Embryonic facial prominence (tissue), 1 donor: ENCODE data around the gene SSH2.
"Not testable (repeated sequence)": the region's sequence is repeated elsewhere in the genome, so short reads cannot be mapped to it uniquely, and the experiment has no call there.

Source experiments
- DNase-seq: peaks from one replicate; pipeline ENCODE4 v3.0.0-alpha.2; 2016; ENCODE audit errors: extremely low spot score

Gene SSH2

DNA sequence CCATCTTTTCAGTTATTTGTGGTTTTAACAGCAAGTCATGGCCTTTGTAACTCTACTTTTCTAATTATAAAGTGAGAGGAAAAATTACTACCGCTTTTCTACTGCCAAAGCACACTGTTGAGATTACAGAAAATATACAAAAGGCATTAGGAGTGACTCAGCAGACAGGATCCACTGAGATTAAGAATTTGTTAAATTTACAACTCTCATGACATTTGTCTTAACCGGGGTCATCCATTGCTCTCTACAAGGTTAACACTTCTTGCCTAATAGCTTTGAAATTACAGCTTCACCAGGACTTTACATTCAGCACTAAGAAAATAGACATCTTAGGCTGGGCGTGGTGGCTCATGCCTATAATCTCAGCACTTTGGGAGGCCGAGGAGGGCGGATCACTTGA lies 93.4 kb downstream of the SSH2 start:
- DNase-seq = no peak

GRCh38 chr17:29835435-29836351 lies 94.3 kb downstream of the SSH2 start:
- DNase-seq = no peak

GRCh38 chr17:29833801-29834200 lies 96.2 kb downstream of the SSH2 start:
- DNase-seq = no peak

DNA sequence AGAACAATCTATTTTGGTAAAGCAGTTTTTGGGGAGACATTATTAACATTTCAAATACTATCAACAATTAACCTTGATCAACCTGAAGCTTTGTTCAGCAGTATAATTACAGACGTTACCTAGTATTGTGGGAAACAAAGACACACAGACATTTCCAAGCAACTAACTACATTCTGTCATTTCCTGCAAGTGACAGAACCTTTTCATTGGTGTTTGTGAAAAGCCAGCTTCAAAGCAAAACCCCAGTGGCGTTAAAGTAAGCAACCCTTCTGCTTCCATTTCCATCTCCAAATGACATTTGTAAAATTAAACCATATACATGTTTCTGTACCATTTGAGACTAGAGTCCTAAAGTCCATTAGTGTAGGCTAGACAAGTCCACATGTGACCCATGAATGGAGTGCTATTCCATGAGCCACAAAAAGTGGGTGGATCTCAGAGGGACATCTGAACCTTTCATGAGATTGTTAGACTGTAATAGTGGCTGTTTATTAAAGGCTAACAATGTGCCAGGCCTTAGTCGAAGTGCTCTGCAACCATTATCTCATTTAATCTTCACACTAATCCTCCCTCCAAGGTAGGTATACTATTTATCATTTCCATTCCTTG lies 101.2 kb downstream of the SSH2 start:
- DNase-seq = no peak

DNA sequence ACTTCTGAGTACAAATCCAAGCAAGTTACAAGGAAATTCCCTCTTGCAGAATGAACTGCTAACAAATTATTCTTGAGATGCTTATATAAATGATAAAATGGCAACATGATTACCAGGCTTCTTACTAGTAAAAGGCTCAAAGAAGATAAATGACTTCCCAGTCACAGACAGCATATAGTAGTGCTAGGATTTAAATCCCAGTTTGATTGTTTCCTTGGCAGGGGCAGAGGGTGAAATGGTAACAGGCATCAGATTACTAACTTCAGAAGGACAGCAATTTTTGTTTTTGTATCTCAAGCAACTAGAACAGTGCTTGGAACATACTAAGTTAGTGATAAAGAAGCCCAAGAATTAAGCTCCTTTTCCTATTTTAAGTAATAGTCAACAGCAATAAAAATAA lies 102.8 kb downstream of the SSH2 start:
- no peak for DNase-seq

DNA sequence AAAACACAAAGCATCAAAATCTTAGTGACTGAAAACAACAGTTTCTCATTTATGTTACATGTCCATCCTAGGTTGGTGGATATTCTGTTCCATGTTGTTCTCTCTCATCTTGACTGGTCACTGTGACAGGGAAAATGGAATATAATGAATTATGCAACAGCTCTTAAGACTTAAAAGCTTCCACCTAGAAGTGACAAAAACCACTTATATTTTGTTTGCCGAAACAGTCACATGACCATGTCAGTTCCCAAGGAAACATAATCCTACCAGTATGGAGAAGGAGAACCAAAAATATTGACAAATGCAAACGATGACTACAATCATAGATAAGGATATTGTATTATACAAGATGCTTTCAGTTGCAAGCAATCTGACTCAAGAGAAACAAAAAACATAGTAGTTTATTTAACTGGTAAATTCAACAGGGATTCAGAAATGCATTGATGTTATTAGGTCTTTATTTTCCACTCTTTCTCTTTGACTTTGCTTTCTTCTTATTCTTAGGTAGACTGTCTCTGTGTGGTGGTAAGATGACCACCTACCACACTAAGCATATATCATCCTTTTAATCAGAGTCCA lies 103.8 kb downstream of the SSH2 start:
- no peak for DNase-seq

DNA sequence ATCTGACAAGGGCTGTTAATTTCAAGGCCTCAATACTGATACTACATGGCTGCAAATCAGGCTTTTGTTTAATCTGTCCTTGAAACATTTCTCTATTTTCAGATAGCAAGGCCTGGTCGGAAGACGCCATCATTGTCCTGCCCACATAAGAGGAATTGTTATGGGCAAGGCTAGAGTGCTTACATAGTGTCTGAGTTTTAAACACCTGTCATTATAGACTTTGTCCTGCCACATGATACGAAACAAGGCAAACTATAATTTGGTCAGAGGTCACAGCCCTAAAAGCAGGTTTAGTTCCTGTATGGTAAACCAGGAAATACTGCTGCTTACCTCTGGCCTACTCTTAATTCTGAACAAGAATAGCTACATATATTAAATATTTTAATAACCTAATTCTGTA lies 104.4 kb downstream of the SSH2 start:
- DNase-seq = no peak

DNA sequence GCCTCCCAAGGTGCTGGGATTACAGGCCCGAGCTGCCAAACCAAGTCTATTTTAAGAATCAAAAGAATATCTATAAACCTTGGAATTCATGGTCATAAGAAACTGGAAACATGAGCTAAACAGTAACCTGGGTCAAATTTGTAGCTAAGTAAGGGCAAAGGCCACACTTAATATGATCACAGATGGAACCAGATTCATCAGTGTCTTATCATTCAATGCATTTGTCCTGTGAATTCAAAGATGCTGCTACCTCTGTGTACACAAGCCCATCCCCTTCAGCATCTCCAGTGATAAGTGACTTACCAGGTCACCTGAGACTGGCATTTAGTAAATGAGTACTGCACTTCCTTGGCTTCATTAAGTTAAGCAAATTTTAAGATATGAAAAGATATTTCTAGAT lies 108.1 kb downstream of the SSH2 start:
- no peak for DNase-seq

DNA sequence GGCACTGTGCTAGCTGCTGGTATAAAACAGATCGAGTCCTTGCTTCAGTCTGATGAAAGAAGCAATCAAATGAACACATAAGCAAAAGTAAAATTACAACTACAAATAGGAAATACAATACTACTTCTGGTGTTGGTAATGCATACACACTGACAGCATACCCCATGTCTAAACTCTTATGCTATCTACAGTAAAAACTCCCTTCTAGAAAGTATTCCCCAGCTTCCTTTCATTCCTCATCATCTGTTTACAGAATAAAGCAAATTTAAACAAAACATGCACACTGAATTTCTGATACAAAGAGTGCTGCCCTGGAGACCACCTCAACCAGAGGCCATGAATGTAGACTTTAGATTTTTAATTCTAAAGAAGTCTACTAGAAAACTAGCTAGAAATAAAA lies 109.6 kb downstream of the SSH2 start:
- DNase-seq = no peak

- peak; percentile 80 for DNase-seq
Observed at GRCh38 chr17:29807520-29808361, 122.3 kb downstream of the SSH2 start.

DNA sequence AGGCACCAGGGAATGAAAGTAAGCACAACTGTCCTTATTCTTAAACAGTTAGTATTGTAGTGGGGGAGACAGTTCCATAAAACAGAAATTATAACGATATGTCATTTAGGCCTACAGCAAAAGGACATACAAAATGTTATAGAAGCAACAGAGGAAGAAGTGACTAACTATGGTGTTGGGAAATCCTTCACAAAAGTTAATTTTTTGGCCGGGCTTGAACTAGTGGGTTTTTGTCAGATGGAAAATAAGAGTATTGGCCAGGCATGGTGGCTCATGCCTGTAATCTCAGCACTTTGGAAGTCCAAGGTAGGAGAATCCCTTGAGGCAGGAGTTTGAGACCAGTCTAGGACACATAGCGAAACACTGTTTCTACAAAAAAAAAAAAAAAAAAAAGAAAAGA lies 127.8 kb downstream of the SSH2 start:
- DNase-seq = no peak

GRCh38 chr17:29800457-29800856 lies 129.6 kb downstream of the SSH2 start:
- no peak for DNase-seq

DNA sequence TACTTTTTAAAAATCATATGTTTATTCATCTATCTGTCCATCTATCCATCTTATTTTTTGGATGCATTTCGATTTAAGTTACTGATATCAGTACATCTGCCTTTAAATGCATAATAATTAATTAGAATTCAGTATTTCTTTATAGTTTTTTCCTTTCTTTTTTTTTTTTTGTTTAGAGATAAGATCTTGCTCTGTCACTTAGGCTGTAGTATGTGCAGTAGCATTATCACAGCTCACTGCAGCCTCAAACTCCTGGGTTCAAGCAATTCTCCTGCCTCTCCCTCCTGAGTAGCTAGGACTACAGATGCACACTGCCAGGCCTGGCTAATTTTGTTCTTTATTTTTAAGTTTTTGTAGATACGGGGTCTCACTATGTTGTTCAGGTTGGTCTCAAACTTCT lies 133.4 kb downstream of the SSH2 start:
- no peak for DNase-seq

DNA sequence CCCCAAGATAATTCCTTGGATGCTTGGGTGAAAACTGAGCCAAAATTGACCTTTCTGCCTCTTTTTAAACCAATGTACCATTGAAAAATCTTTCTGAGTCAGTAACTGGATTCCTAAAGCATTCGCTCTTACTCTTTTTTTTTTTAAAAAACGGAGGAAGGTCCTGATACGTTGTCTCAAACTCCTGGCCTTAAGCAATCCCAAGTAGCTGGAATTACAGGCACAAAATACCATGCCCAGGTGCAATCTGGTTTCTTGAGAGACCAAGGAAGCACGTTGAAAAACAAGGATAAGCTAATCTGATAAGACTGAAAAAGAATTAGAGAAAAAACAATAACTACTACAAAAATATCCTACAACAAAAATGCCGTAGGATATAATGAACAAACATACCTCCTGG lies 136.5 kb downstream of the SSH2 start:
- DNase-seq = no peak

DNA sequence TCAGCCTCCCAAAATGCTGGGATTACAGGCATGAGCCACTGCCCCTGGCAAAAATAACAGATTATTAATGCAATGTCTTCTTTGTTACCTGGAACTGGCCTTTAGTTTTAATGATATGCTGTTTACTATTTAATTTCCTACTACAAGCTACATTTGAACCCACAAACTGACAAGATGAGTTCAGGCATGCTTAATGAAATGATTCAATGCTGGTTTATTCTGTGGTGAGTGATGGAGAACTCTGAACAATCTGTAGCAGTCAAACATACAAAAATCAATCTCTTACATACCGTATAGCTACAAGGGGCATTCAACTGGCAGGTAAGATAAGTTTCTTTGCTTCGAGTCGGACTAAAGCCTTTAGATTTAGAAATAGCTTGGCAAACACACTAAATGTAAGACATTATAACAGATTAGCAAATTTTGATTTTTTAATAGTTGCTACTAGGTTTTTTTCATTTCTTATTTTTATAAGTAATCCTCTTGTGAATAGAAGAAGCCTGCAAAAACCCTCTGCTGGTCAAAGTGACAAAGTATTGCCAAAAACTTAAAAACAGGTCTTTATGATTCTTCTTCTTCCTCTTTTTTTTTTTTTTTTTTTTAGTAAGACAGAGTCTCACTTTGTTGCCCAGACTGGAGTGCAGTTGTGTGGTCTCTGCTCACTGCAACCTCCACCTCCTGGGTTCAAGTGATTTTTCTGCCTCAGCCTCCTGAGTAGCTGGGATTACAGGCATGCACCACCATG lies 138.5 kb downstream of the SSH2 start:
- no peak for DNase-seq

DNA sequence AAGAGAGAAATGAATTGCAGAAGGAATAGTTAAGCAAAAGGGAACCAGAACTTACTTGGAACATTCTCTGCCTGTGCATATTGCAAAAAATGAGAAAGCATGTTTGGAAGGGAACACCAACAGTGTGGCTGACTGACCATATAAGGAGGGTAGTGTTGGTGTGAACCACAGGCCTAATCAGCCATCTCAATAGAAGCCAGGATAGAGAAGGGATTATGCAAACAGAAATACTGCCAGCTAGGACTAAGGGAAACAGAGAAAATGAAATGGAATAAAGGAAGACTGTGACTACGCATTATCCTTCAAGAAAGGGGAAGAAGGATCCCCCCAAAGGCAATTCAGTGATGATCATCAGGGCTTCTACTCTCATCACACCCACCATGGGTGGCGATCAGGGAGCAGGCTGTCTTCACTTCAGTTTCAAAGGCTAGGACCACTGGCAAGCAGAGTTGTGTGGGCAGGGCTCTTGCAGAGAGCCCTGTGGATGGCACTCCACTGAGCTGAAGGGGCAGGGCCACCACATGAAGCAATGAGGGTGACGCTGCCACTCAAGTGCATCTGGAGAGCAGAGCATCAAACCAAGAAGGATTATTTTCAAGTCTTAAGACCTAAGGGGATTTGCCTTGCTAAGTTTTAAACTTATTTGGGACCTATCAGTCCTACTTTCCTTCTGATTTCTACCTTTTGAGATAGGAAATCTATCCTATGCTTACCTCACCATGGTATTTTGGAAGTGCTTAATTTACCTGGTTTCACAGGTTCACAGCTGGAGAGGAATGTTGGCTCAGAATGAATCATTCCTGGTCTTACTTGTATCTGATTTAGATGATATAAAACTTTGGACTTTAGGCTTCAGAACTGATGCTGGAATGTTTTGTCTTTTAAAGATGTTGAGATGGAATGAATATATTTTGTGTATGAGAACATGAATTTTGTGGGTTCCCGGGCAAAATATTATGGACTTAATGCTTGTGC lies 140.5 kb downstream of the SSH2 start:
- DNase-seq = no peak

GRCh38 chr17:29787995-29788394 lies 142.0 kb downstream of the SSH2 start:
- DNase-seq = no peak

- no peak for DNase-seq
Observed at GRCh38 chr17:29782917-29783316, 147.1 kb downstream of the SSH2 start.

- DNase-seq = not testable (repeated sequence)
Observed at GRCh38 chr17:29779812-29780190, 150.2 kb downstream of the SSH2 start.
